ENCODE measurements around the gene SLC27A1. TPM values are rescaled to one million over a fixed set of nuclear protein-coding genes. Genes with fewer than 3 reads are reported as not detected.
A peak's percentile ranks its signal among the peaks of the same experiment; 100 is the strongest.

SLC27A1 gene
- total and polyA plus RNA-seq, 11 donors = 22.1 to 70.3 (median 47.6) TPM

DNA sequence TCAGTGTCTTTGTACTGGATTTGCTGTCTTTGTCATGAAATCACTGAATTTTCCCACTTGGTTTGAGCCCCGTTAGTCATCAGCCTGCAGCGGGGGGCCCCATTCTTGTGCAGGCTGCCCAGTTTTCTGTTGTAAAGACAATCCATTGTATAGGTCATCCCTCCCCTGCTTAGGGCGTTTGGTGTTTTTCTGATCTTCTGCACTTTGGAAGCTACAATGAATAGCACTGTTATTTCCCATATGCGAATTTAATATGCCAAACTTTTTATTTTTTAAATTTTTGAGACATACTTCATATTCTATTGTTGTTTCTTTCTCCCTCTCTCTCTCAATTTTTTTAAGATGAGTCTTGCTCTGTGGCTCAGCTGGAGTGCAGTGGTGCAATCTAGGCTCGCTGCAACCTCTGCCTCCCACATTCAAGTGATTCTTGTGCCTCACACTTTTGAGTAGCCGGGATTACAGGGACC, 9.0 kb downstream of the SLC27A1 start:
- Histone ChIP-seq H3K27me3 (no peaks in the 10 kb centered on the region), H3K36me3 (peaks cover 0 to 9% (median 0%) of the 10 kb centered on the region in 9 donors), H3K27ac (peak overlapping the region in 1 of 12 donors; percentile 32), H3K4me1 (peaks cover 0 to 52% (median 18%) of the 10 kb centered on the region in 12 donors), H3K9me3 (no peaks in the 10 kb centered on the region), H3K4me3 (no peak overlapping the region)
- no peak for ATAC-seq
- intact Hi-C loops (cut with DNase I) = loop anchor here in 1 of 10 donors (10.0 kb wide), 1 partner anchor 75 kb away; the partner anchor contains the start of gene COLGALT1
- TF ChIP-seq POLR2A (IDR thresholded peaks at IDR 0.05) = no peak
- TF ChIP-seq, protein P1, sequence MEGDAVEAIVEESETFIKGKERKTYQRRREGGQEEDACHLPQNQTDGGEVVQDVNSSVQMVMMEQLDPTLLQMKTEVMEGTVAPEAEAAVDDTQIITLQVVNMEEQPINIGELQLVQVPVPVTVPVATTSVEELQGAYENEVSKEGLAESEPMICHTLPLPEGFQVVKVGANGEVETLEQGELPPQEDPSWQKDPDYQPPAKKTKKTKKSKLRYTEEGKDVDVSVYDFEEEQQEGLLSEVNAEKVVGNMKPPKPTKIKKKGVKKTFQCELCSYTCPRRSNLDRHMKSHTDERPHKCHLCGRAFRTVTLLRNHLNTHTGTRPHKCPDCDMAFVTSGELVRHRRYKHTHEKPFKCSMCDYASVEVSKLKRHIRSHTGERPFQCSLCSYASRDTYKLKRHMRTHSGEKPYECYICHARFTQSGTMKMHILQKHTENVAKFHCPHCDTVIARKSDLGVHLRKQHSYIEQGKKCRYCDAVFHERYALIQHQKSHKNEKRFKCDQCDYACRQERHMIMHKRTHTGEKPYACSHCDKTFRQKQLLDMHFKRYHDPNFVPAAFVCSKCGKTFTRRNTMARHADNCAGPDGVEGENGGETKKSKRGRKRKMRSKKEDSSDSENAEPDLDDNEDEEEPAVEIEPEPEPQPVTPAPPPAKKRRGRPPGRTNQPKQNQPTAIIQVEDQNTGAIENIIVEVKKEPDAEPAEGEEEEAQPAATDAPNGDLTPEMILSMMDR (IDR thresholded peaks at IDR 0.05) = no peak
- no peak for DNase-seq
- 69 to 83% (median 80%) methylated on average over 6 of the region's 6 CpGs for WGBS, 4 donors

DNA sequence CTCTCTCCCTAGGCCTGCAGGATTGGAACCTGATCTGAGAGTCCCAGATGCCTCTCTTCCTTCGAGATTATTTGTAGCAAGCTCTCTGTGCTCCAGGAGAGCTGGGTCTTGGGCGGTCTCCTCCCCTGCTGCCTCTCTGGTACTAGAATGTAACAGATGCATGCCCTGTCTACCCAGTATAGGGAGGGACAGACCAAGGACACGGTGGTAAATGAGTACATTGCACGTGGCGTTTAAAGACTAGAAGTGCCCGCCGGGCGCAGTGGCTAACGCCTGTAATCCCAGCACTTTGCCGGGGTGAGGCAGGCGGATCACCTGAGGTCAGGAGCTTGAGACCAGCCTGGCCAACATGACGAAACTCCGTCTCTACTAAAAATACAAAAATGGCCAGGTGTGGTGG, 11.7 kb downstream of the SLC27A1 start:
- peaks cover 0 to 19% (median 0%) of the 10 kb centered on the region in 9 donors for H3K36me3 ChIP-seq
- peak overlapping the region in 2 of 12 donors; percentile 41 to 67 for H3K27ac ChIP-seq
- intact Hi-C loops (cut with DNase I) = loop anchor here in 1 of 10 donors (10.0 kb wide), 1 partner anchor 623 kb away; no protein-coding TSS in a partner anchor
- ATAC-seq (no peak), DNase-seq (no peak)
- no peaks in the 10 kb centered on the region for H3K9me3 ChIP-seq
- no peaks in the 10 kb centered on the region for H3K27me3 ChIP-seq
- TF ChIP-seq, protein P1 (IDR thresholded peaks at IDR 0.05) = no peak
- no peak for TF ChIP-seq POLR2A (IDR thresholded peaks at IDR 0.05)
- peaks cover 0 to 31% (median 1%) of the 10 kb centered on the region in 12 donors for H3K4me1 ChIP-seq
- WGBS, 4 donors = 87 to 93% (median 91%) methylated on average over 10 to 13 of the region's 13 CpGs
- H3K4me3 ChIP-seq = no peak overlapping the region

DNA sequence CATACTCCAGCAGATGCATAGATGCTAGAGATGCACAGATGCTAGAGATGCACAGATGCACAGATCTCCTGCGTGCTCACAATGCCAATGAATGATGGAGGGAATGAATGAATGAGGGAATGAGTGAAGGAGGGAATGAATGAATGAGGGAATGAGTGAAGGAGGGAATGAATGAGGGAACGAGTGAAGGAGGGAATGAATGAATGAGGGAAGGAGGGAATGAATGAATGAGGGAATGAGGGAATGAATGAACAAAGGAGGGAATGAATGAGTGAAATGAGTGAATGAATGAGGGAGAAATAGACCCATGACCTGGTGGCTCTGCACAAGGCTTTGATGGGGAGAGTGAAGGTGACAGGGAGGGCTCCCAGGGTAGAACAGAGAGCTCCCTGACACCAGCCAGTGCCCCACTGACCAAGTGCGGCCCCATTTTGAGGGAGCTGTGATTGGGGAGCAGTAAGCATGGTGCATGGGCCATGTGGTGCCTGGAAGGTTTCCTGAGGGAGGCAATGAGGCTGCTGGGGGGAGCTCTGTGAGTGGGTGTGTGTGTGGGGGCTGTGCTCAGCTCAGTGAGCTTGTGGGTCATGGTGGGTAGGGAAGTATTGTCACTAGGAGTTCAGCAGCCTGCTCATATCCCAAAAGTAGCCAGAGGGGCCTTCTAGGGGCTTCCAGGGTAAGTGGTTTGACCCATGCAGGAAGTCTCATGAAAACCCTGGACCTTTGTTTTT, 12.7 kb downstream of the SLC27A1 start:
- DNase-seq (no peak), ATAC-seq (no peak)
- Histone ChIP-seq H3K27ac (no peak overlapping the region), H3K4me1 (peaks cover 0 to 31% (median 3%) of the 10 kb centered on the region in 12 donors), H3K4me3 (no peak overlapping the region), H3K27me3 (no peaks in the 10 kb centered on the region), H3K9me3 (no peaks in the 10 kb centered on the region), H3K36me3 (peaks cover 0 to 27% (median 4%) of the 10 kb centered on the region in 9 donors)
- WGBS, 4 donors = 78 to 86% (median 84%) methylated on average over 3 of the region's 3 CpGs
- no peak for TF ChIP-seq POLR2A (IDR thresholded peaks at IDR 0.05)
- TF ChIP-seq, protein P1 (IDR thresholded peaks at IDR 0.05) = no peak
- intact Hi-C loops (cut with DNase I) = loop anchor here in 1 of 10 donors (10.0 kb wide), 1 partner anchor 622 kb away; no protein-coding TSS in a partner anchor

DNA sequence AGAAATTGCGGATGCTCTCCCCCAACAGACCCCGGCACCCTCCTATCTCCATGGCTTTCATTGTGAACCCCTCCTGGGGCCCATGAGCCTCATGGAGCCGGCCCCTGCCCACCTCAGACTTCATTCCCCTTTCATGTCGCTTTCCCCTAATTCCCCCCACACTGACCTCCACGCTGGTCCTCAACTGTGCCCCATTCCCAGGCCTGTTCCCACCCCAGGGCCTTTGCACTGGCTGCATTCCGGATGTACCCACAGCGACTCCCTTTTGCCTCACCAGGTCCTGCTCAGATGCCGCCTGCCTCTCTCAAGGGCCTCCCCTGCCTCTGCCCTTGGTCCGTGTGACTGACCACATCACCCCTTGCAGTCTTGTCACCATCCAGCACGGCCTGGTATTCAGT, 13.3 kb downstream of the SLC27A1 start:
- 94 to 97% (median 95%) methylated on average over 10 of the region's 10 CpGs for WGBS, 4 donors
- no peak for ATAC-seq
- TF ChIP-seq POLR2A (IDR thresholded peaks at IDR 0.05) = no peak
- TF ChIP-seq, protein P1 (IDR thresholded peaks at IDR 0.05) = no peak
- Histone ChIP-seq H3K27me3 (no peaks in the 10 kb centered on the region), H3K36me3 (peaks cover 0 to 30% (median 4%) of the 10 kb centered on the region in 9 donors), H3K27ac (no peak overlapping the region), H3K9me3 (no peaks in the 10 kb centered on the region), H3K4me1 (peaks cover 0 to 33% (median 8%) of the 10 kb centered on the region in 12 donors), H3K4me3 (no peak overlapping the region)
- intact Hi-C loops (cut with DNase I) = loop anchor here in 1 of 10 donors (10.0 kb wide), 1 partner anchor 621 kb away; no protein-coding TSS in a partner anchor
- no peak for DNase-seq
